ENCODE results near the gene ZNF691.

ZNF691 gene

GRCh38 chr1:42831273-42831672 lies 15.1 kb upstream of the ZNF691 start:
- DNase-seq (ENCODE audit: extremely low read depth in 1 of 2, low read depth in 1 of 2): no peak

- no peak for DNase-seq (ENCODE audit: extremely low read depth in 1 of 2, low read depth in 1 of 2)
These were observed 13.7 kb upstream of the ZNF691 start for GRCh38 chr1:42832641-42833240.

- no peak for DNase-seq (ENCODE audit: extremely low read depth in 1 of 2, low read depth in 1 of 2)
These were observed 12.4 kb upstream of the ZNF691 start for GRCh38 chr1:42833981-42834380.

- DNase-seq (ENCODE audit: extremely low read depth in 1 of 2, low read depth in 1 of 2): no peak
These were observed 11.6 kb upstream of the ZNF691 start for GRCh38 chr1:42834803-42835202.

GRCh38 chr1:42835422-42835821 lies 11.0 kb upstream of the ZNF691 start:
- no peak for DNase-seq (ENCODE audit: extremely low read depth in 1 of 2, low read depth in 1 of 2)

GRCh38 chr1:42837709-42838108 lies 8.7 kb upstream of the ZNF691 start:
- no peak for DNase-seq (ENCODE audit: extremely low read depth in 1 of 2, low read depth in 1 of 2)

GRCh38 chr1:42838482-42839190 lies 7.8 kb upstream of the ZNF691 start:
- DNase-seq (ENCODE audit: extremely low read depth in 1 of 2, low read depth in 1 of 2): no peak

GRCh38 chr1:42841010-42841409 lies 5.4 kb upstream of the ZNF691 start:
- DNase-seq (ENCODE audit: extremely low read depth in 1 of 2, low read depth in 1 of 2): no peak

GRCh38 chr1:42841440-42842147 lies 4.8 kb upstream of the ZNF691 start:
- no peak for DNase-seq (ENCODE audit: extremely low read depth in 1 of 2, low read depth in 1 of 2)

GRCh38 chr1:42844592-42845140 lies 1.7 kb upstream of the ZNF691 start:
- no peak for DNase-seq (ENCODE audit: extremely low read depth in 1 of 2, low read depth in 1 of 2)

- DNase-seq (ENCODE audit: extremely low read depth in 1 of 2, low read depth in 1 of 2): no peak
These were observed 1.2 kb upstream of the ZNF691 start for GRCh38 chr1:42845193-42845592.

GRCh38 chr1:42845866-42846256 lies 552 bp upstream of the ZNF691 start:
- DNase-seq (ENCODE audit: extremely low read depth in 1 of 2, low read depth in 1 of 2): no peak

GRCh38 chr1:42847111-42847595 lies 740 bp downstream of the ZNF691 start:
- DNase-seq (ENCODE audit: extremely low read depth in 1 of 2, low read depth in 1 of 2): no peak

- DNase-seq (ENCODE audit: extremely low read depth in 1 of 2, low read depth in 1 of 2): no peak
These were observed 1.5 kb downstream of the ZNF691 start for GRCh38 chr1:42847721-42848460.

GRCh38 chr1:42848823-42849537 lies 2.6 kb downstream of the ZNF691 start:
- no peak for DNase-seq (ENCODE audit: extremely low read depth in 1 of 2, low read depth in 1 of 2)

GRCh38 chr1:42849944-42850343 lies 3.5 kb downstream of the ZNF691 start:
- DNase-seq (ENCODE audit: extremely low read depth in 1 of 2, low read depth in 1 of 2): no peak

- DNase-seq (ENCODE audit: extremely low read depth in 1 of 2, low read depth in 1 of 2): no peak
These were observed 5.0 kb downstream of the ZNF691 start for GRCh38 chr1:42851420-42851819.

GRCh38 chr1:42851960-42852607 lies 5.7 kb downstream of the ZNF691 start:
- no peak for DNase-seq (ENCODE audit: extremely low read depth in 1 of 2, low read depth in 1 of 2)

- no peak for DNase-seq (ENCODE audit: extremely low read depth in 1 of 2, low read depth in 1 of 2)
These were observed 6.2 kb downstream of the ZNF691 start for GRCh38 chr1:42852608-42852980.

Measured in stimulated activated CD8-positive, alpha-beta memory T cell treated with anti-CD3 and anti-CD28 coated beads, Interleukin-7, amount 100 ng/mL, for 48 hours (primary cell).